Mesendoderm (in vitro differentiated cells): Measurements from ENCODE around the gene RCN2.

Source experiments
- DNase-seq: peaks from one replicate; pipeline ENCODE4 v3.0.0; 2013
- H2AK5ac ChIP-seq: 2 replicates; pipeline ENCODE4 v1.6.1; 2013; ENCODE audit warnings: low read length, inconsistent platforms
- H2BK120ac ChIP-seq: 2 replicates; pipeline ENCODE4 v1.6.1; 2013; ENCODE audit warnings: low read depth, mild to moderate bottlenecking, low read length, moderate library complexity, mixed read lengths
- H2BK15ac ChIP-seq: replicated peaks from 2 replicates; pipeline ENCODE4 v1.6.1; 2013; ENCODE audit warnings: low read depth, mild to moderate bottlenecking, moderate library complexity
- H2BK5ac ChIP-seq: 2 replicates; pipeline ENCODE4 v1.6.1; 2013; ENCODE audit warnings: low read length, inconsistent platforms
- H3K18ac ChIP-seq: 2 replicates; pipeline ENCODE4 v1.6.1; 2013; ENCODE audit warnings: mild to moderate bottlenecking, low read length, mixed read lengths
- H3K23ac ChIP-seq: one replicate; pipeline ENCODE4 v1.6.1; 2013; ENCODE audit warnings: low read length
- H3K27ac ChIP-seq: 2 replicates; pipeline ENCODE4 v1.5.1; 2013; ENCODE audit warnings: low read depth, mild to moderate bottlenecking, inconsistent platforms, low read length, moderate library complexity
- H3K27me3 ChIP-seq: 2 replicates; pipeline ENCODE4 v1.6.1; 2013; ENCODE audit warnings: low read length, control low read depth, mild to moderate bottlenecking, inconsistent platforms; ENCODE audit not compliant: insufficient read depth, poor library complexity
- H3K36me3 ChIP-seq: 2 replicates; pipeline ENCODE4 v1.6.1; 2013; ENCODE audit warnings: low read length, inconsistent platforms; ENCODE audit not compliant: control insufficient read depth, insufficient read depth
- H3K4ac ChIP-seq: one replicate; pipeline ENCODE4 v1.6.1; 2013; ENCODE audit warnings: low read depth, mild to moderate bottlenecking, low read length, moderate library complexity
- H3K4me1 ChIP-seq: 2 replicates; pipeline ENCODE4 v1.6.1; 2013; ENCODE audit warnings: low read depth, low read length, inconsistent platforms; ENCODE audit not compliant: control insufficient read depth
- H3K4me2 ChIP-seq: 2 replicates; pipeline ENCODE4 v1.6.1; 2013; ENCODE audit warnings: low read length
- H3K4me3 ChIP-seq: 2 replicates; pipeline ENCODE4 v1.5.1; 2013; ENCODE audit warnings: mild to moderate bottlenecking, low read length
- H3K56ac ChIP-seq: one replicate; pipeline ENCODE4 v1.6.1; 2013; ENCODE audit warnings: low read length
- H3K79me1 ChIP-seq: 2 replicates; pipeline ENCODE4 v1.6.1; 2013; ENCODE audit warnings: low read length, inconsistent platforms
- H3K79me2 ChIP-seq: 2 replicates; pipeline ENCODE4 v1.6.1; 2013; ENCODE audit warnings: mild to moderate bottlenecking, low read length; ENCODE audit not compliant: control insufficient read depth, insufficient read depth
- H3K9ac ChIP-seq: 2 replicates; pipeline ENCODE4 v1.6.1; 2013; ENCODE audit warnings: low read length, inconsistent platforms
- H4K5ac ChIP-seq: one replicate; pipeline ENCODE4 v1.6.1; 2013; ENCODE audit warnings: low read length
- H4K8ac ChIP-seq: one replicate; pipeline ENCODE4 v1.6.1; 2013; ENCODE audit warnings: low read depth, mild to moderate bottlenecking, control low read depth, low read length, moderate library complexity
- WGBS: extraction: QIAGEN DNeasy Blood & Tissue Kit; methylation state at CpG from one replicate; pipeline ENCODE4 v1.1.7; 2013; ENCODE audit warnings: low lambda C conversion rate, missing lambda C conversion rate; ENCODE audit not compliant: insufficient coverage; ENCODE audit errors: extremely low coverage; 5-methylcytosine and 5-hydroxymethylcytosine counted together

Gene RCN2

DNA sequence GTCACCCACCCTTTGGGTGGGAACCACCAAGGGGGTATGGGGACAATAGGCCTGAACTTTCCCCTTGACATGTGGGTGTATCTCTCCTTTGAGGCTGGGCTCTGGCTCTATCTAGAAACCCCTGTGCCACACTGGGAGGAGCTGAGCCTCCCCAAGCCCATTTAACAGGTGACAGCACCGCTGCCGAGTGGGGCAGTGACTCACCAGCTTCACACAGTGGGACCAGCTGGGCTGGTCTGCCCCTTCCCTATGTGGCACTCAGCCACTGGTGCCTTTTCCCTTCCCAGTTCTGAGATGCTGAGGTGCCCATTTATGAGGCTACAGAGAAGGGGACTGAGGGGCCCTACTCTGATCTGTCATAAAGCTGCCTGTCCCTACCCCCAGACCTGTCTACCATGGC, 68.4 kb downstream of the RCN2 start:
- no peaks in the 10 kb centered on the region for H3K4me1 ChIP-seq
- no peak overlapping the region for H2BK120ac ChIP-seq
- H2AK5ac ChIP-seq: no peak overlapping the region
- H3K4me2 ChIP-seq: no peak overlapping the region
- no peak overlapping the region for H3K27ac ChIP-seq
- no peak overlapping the region for H3K9ac ChIP-seq
- H3K79me1 ChIP-seq: no peaks in the 10 kb centered on the region
- no peak for DNase-seq
- H2BK5ac ChIP-seq: no peak overlapping the region
- H4K5ac ChIP-seq: no peak overlapping the region
- no peaks in the 10 kb centered on the region for H3K36me3 ChIP-seq
- no peak overlapping the region for H4K8ac ChIP-seq
- no peak overlapping the region for H3K4ac ChIP-seq
- H3K27me3 ChIP-seq: no peaks in the 10 kb centered on the region
- no peak overlapping the region for H3K18ac ChIP-seq
- no peak overlapping the region for H2BK15ac ChIP-seq
- H3K79me2 ChIP-seq: no peaks in the 10 kb centered on the region
- H3K56ac ChIP-seq: no peak overlapping the region
- WGBS: no CpG with 5 or more reads among the region's 2 CpGs
- no peak overlapping the region for H3K23ac ChIP-seq
- H3K4me3 ChIP-seq: no peak overlapping the region

DNA sequence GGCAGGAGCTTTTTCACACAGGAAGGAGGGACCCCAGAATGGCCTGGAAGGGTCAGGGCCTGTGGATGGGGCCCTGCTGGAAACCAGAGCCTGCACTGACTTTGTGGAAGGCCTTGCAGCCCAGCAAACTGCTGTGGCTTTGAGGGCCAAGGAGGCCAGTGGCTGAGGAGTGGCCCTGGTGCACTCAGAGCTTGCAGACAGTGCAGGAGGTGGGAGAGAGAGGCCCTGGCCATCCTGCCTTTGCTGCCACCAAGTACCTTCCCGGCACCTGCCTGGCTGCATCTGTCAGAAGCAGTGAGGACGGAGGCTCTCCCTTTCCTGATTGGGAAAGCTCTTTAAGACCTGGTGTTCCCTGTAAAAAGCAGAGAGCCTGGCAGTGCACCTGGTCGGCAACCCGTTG, 69.8 kb downstream of the RCN2 start:
- H2AK5ac ChIP-seq: no peak overlapping the region

DNA sequence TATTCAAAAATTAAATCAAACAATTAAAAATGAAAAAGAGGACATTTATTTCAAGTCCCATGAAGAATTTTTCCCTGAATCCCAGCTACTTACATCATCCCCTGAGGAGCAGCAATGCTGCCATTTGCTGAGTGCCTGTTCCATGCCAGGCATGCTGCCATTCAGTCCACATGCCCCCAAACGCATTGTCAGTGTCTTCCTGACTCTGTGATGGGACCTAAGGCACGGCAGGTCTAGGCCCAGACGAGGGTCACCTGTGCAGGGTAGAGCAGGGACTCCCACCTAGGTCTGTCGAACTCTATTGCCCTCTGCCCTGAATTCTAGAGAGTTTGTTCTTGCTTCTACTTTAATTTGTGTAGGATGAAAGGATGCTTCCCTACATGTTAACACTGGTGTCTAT, 70.4 kb downstream of the RCN2 start:
- no peak overlapping the region for H3K56ac ChIP-seq
- H3K4me3 ChIP-seq: no peak overlapping the region
- no peak for DNase-seq
- no peaks in the 10 kb centered on the region for H3K36me3 ChIP-seq
- no peak overlapping the region for H3K4ac ChIP-seq
- H3K27me3 ChIP-seq: no peaks in the 10 kb centered on the region
- no peak overlapping the region for H3K18ac ChIP-seq
- H4K5ac ChIP-seq: no peak overlapping the region
- no CpG with 5 or more reads among the region's 4 CpGs for WGBS
- no peak overlapping the region for H4K8ac ChIP-seq
- no peaks in the 10 kb centered on the region for H3K79me1 ChIP-seq
- no peak overlapping the region for H2BK5ac ChIP-seq
- no peaks in the 10 kb centered on the region for H3K79me2 ChIP-seq
- no peak overlapping the region for H3K9ac ChIP-seq
- H3K4me1 ChIP-seq: no peaks in the 10 kb centered on the region
- no peak overlapping the region for H3K27ac ChIP-seq
- no peak overlapping the region for H2AK5ac ChIP-seq
- no peak overlapping the region for H3K23ac ChIP-seq
- H3K4me2 ChIP-seq: no peak overlapping the region
- no peak overlapping the region for H2BK120ac ChIP-seq
- H2BK15ac ChIP-seq: no peak overlapping the region

More for the DNA sequence above, 69.8 kb downstream of the RCN2 start:
- Histone ChIP-seq H3K4me2 (no peak overlapping the region), H3K9ac (no peak overlapping the region), H3K4me1 (no peaks in the 10 kb centered on the region), H3K79me1 (no peaks in the 10 kb centered on the region), H3K18ac (no peak overlapping the region), H4K5ac (no peak overlapping the region), H3K4me3 (no peak overlapping the region), H3K23ac (no peak overlapping the region), H3K56ac (no peak overlapping the region), H3K79me2 (no peaks in the 10 kb centered on the region), H3K4ac (no peak overlapping the region), H3K36me3 (no peaks in the 10 kb centered on the region), H2BK15ac (no peak overlapping the region), H2BK5ac (no peak overlapping the region), H3K27me3 (no peaks in the 10 kb centered on the region), H3K27ac (no peak overlapping the region), H4K8ac (no peak overlapping the region), H2BK120ac (no peak overlapping the region)
- WGBS: no CpG with 5 or more reads among the region's 4 CpGs
- no peak for DNase-seq

DNA sequence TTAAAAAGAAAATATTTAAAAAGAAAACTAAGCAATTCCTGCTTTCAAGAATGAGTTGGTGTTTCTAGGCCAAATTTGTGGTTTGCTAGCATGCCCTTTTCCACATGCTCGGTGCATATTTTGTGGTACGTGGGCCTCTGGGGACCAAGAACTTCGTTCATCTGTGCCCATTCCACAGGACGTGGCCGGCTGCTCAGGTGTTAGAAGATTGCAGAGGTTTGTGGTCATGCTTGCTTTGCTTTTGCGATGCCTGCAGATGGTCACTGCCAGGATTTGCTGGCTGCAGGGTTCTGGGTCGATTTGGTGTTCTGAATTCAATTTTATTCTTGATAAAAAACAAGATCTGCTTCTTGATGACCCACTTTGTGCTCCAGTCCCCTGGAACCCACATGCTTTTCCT, 70.9 kb downstream of the RCN2 start:
- Histone ChIP-seq H2BK120ac (no peak overlapping the region), H3K23ac (no peak overlapping the region), H3K56ac (no peak overlapping the region), H3K4me2 (no peak overlapping the region), H2BK15ac (no peak overlapping the region), H3K27ac (no peak overlapping the region), H3K18ac (no peak overlapping the region), H2BK5ac (no peak overlapping the region), H3K4me1 (no peaks in the 10 kb centered on the region), H3K4ac (no peak overlapping the region), H3K36me3 (no peaks in the 10 kb centered on the region), H3K79me2 (no peaks in the 10 kb centered on the region), H4K8ac (no peak overlapping the region), H2AK5ac (no peak overlapping the region), H3K4me3 (no peak overlapping the region), H3K79me1 (no peaks in the 10 kb centered on the region), H3K27me3 (no peaks in the 10 kb centered on the region), H3K9ac (no peak overlapping the region), H4K5ac (no peak overlapping the region)
- DNase-seq: no peak
- WGBS: no CpG with 5 or more reads among the region's 7 CpGs

DNA sequence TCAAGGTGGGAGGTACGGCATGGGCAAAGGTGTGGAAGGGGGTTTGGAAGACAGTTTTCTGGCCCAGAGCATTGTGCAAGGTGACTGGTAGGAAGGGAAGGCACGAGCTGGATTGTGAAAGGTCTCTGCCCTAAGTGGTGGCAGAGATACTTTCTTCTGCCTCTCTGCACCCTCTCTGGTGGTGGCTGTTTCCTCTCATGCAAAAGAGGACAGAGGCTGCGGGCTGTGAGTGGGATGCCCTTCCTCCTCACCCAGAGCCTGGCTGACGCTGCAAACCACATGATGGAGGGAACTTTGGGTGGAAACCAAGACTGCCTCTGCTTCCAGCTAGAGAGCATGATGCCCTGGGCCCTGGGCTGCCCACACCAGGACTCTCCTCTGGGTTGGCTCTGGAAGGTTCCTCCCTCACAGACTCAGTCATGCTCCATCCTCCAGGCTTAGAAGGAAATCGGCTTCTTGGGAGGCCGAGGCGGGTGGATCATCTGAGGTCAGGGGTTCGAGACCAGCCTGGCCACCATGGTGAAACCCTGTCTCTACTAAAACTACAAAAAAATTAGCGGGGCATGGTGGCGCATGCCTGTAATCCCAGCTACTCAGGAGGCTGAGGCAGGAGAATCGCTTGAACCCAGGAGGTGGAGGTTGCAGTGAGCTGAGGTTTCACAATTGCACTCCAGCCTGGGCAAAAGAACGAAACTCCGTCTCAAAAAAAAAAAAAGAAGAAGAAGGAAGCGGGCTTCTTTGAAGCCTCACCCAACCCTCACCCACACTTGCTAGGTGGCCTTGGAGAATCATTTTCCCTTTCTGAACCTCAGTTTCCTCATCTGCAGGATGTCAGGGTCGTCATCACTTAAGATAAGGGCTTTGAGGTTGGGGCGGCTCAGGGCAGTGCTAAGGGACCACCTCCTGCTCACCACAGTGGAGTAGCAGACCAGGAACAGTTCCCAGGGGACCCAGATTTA, 71.7 kb downstream of the RCN2 start:
- Histone ChIP-seq H3K4ac (no peak overlapping the region), H2BK5ac (no peak overlapping the region), H3K4me3 (no peak overlapping the region), H2AK5ac (no peak overlapping the region), H3K4me1 (no peaks in the 10 kb centered on the region), H2BK15ac (no peak overlapping the region), H2BK120ac (no peak overlapping the region), H3K4me2 (no peak overlapping the region), H3K79me2 (no peaks in the 10 kb centered on the region), H3K27ac (no peak overlapping the region), H3K23ac (no peak overlapping the region), H3K27me3 (no peaks in the 10 kb centered on the region), H3K18ac (no peak overlapping the region), H3K9ac (no peak overlapping the region), H4K5ac (no peak overlapping the region), H3K56ac (no peak overlapping the region), H4K8ac (no peak overlapping the region), H3K36me3 (no peaks in the 10 kb centered on the region), H3K79me1 (no peaks in the 10 kb centered on the region)
- no CpG with 5 or more reads among the region's 16 CpGs for WGBS
- no peak for DNase-seq
